K562 (cell line): Measurements from ENCODE around the gene MAB21L1. TPM values are rescaled to one million over a fixed set of nuclear protein-coding genes. Genes with fewer than 3 reads are reported as not detected.

Experiments used
- ATAC-seq: fragments of 200-7000 bp; cut with Tn5 transposase; 3 replicates; pipeline ENCODE4 v1.9.1; 2020; ENCODE audit warnings: moderate library complexity
- BruUV-seq: library from RNA; stranded (reverse); fragments of 400-500 nt; replicated peaks from 2 replicates; lab custom pipeline; 2021; lab: Mats Ljungman, UMichigan
- CTCF ChIA-PET: fragments of 300-600 bp; formaldehyde crosslinking; extraction: SDS; loops from one replicate; lab custom pipeline; 2021; ENCODE audit warnings: low intra/inter-chr PET ratio; lab: Yijun Ruan, JAX
- POLR2A ChIA-PET: fragments of 300-600, 350-650 bp; sonication (Branson Sonifier 250); formaldehyde crosslinking; extraction: SDS; loops from one replicate; lab custom pipeline; 2021; ENCODE audit warnings: antibody characterized with exemption, inconsistent platforms; lab: Yijun Ruan, JAX
- DNase-seq, 4 experiments: peaks; one replicate each; pipeline versions ENCODE4 v3.0.0 to v3.0.0-alpha.2; 2011 to 2018; ENCODE audit warnings: low spot score in 3 of 4, mixed read lengths in 3 of 4; ENCODE audit errors: extremely low read depth in 1 of 4
- FAIRE-seq: peaks from 2 replicates; lab custom pipeline; 2011; peaks lifted over from hg19 to GRCh38; lab: Jason Lieb, UNC
- H2AFZ ChIP-seq: 2 replicates; pipeline ENCODE4 v1.6.0; 2011; ENCODE audit warnings: low read depth, low read length, control low read depth, inconsistent platforms
- H3K27ac ChIP-seq: fragments of 200-600 bp; 3 replicates; pipeline ENCODE4 v1.8.0; 2011; ENCODE audit warnings: low read depth, mild to moderate bottlenecking, control low read depth, inconsistent platforms, low read length, moderate library complexity, mixed read lengths; ENCODE audit errors: extremely low read depth
- H3K27me3 ChIP-seq, 2 experiments: fragments of 300-600 bp in 1 of 2; 2 replicates in 1 of 2; 3 replicates in 1 of 2; pipeline versions ENCODE4 v1.6.0 to v1.8.0; 2011; ENCODE audit warnings: inconsistent platforms in 2 of 2, low read length in 2 of 2, mild to moderate bottlenecking in 1 of 2, mixed read lengths in 1 of 2, moderate library complexity in 1 of 2; ENCODE audit not compliant: control insufficient read depth in 2 of 2, insufficient read depth in 2 of 2
- H3K36me3 ChIP-seq: fragments of 300-600 bp; 3 replicates; pipeline ENCODE4 v1.8.0; 2011; ENCODE audit warnings: mild to moderate bottlenecking, low read length, inconsistent platforms; ENCODE audit not compliant: control insufficient read depth, insufficient read depth
- H3K4me1 ChIP-seq, 2 experiments: fragments of 200-600 bp in 1 of 2; replicated peaks in 1 of 2; 2 replicates in 1 of 2; 3 replicates in 1 of 2; pipeline versions ENCODE4 v1.5.1 to v1.8.0; 2011; ENCODE audit warnings: inconsistent platforms in 2 of 2, low read length in 2 of 2, mild to moderate bottlenecking in 1 of 2, mixed read lengths in 1 of 2, moderate library complexity in 1 of 2; ENCODE audit not compliant: control insufficient read depth in 2 of 2, insufficient read depth in 2 of 2
- H3K4me2 ChIP-seq: 2 replicates; pipeline ENCODE4 v1.6.1; 2011; ENCODE audit warnings: low read length, control low read depth, inconsistent platforms, mixed read lengths; ENCODE audit not compliant: insufficient read depth
- H3K4me3 ChIP-seq: fragments of 200-600 bp; sonication (generic), shearing (Covaris generic); 2 replicates; pipeline ENCODE4 v1.5.1; 2016; ENCODE audit warnings: control low read depth, inconsistent platforms
- H3K79me2 ChIP-seq: fragments of 200-600 bp; 3 replicates; pipeline ENCODE4 v1.8.0; 2011; ENCODE audit warnings: low read length, inconsistent platforms; ENCODE audit not compliant: control insufficient read depth, insufficient read depth
- H3K9ac ChIP-seq, 2 experiments: 2 replicates each; pipeline versions ENCODE4 v1.6.0 to v1.6.1; 2011; ENCODE audit warnings: low read depth in 2 of 2, low read length in 2 of 2, control low read depth in 1 of 2, inconsistent platforms in 1 of 2, mild to moderate bottlenecking in 1 of 2, mixed read lengths in 1 of 2; ENCODE audit not compliant: insufficient read depth in 1 of 2
- H3K9me1 ChIP-seq: one replicate; pipeline ENCODE4 v1.6.0; 2011; ENCODE audit warnings: inconsistent platforms, mild to moderate bottlenecking, low read length, moderate library complexity; ENCODE audit not compliant: control insufficient read depth, insufficient read depth
- H3K9me3 ChIP-seq: replicated peaks from 2 replicates; pipeline ENCODE4 v1.5.1; 2011; ENCODE audit warnings: low read depth, low read length, inconsistent platforms; ENCODE audit not compliant: control insufficient read depth, insufficient read depth
- H4K20me1 ChIP-seq: replicated peaks from 2 replicates; pipeline ENCODE4 v1.6.1; 2011; ENCODE audit warnings: low read length, inconsistent platforms, mixed read lengths; ENCODE audit not compliant: control insufficient read depth, insufficient read depth
- CBFA2T3 ChIP-seq: fragments of 450-650 bp; IDR thresholded peaks from 2 replicates; pipeline ENCODE4 v1.6.1; 2017
- CBX5 ChIP-seq: IDR thresholded peaks from 2 replicates; pipeline ENCODE4 v1.6.1; 2014; ENCODE audit warnings: low read depth, borderline replicate concordance
- E2F6 ChIP-seq, 2 experiments: IDR thresholded peaks; 2 replicates each; pipeline ENCODE4 v1.6.1; 2011; ENCODE audit warnings: borderline replicate concordance in 1 of 2, control low read depth in 1 of 2, low read depth in 1 of 2, low read length in 1 of 2, mild to moderate bottlenecking in 1 of 2, mixed read lengths in 1 of 2, moderate library complexity in 1 of 2; ENCODE audit not compliant: insufficient read depth in 1 of 2, insufficient read length in 1 of 2, poor library complexity in 1 of 2, severe bottlenecking in 1 of 2; ENCODE audit errors: extremely low read depth in 1 of 2
- ELF1 ChIP-seq: fragments of 200-800 bp; sonication (Bioruptor generic); IDR thresholded peaks from 2 replicates; pipeline ENCODE4 v1.6.1; 2016; ENCODE audit warnings: missing genetic modification characterization, missing compliant biosample characterization
- JUNB ChIP-seq: fragments of 450-650 bp; formaldehyde crosslinking; conservative IDR thresholded peaks from 2 replicates; pipeline ENCODE4 v1.4.0; 2020; ENCODE audit warnings: mild to moderate bottlenecking
- NFE2 ChIP-seq: IDR thresholded peaks from 2 replicates; pipeline ENCODE4 v1.6.1; 2014; ENCODE audit warnings: antibody characterized with exemption, low read depth
- NFRKB ChIP-seq: fragments of 450-650 bp; IDR thresholded peaks from 2 replicates; pipeline ENCODE4 v1.6.1; 2016; ENCODE audit warnings: low read depth
- PREB ChIP-seq: sonication (generic); formaldehyde crosslinking; IDR thresholded peaks from 2 replicates; pipeline ENCODE4 v1.8.1; 2023; ENCODE audit warnings: mild to moderate bottlenecking, missing genetic modification reagents
- TCF7L2 ChIP-seq: fragments of 150-350 bp; IDR thresholded peaks from 2 replicates; pipeline ENCODE4 v1.6.1; 2016; ENCODE audit warnings: low read depth, mild to moderate bottlenecking, low read length, moderate library complexity
- TEAD4 ChIP-seq, 2 experiments: sonication (generic) in 1 of 2; formaldehyde crosslinking in 1 of 2; IDR thresholded peaks; 2 replicates each; pipeline versions ENCODE4 v1.6.1 to v1.8.0; 2012 to 2022; ENCODE audit warnings: borderline replicate concordance in 1 of 2, inconsistent platforms in 1 of 2, low read length in 1 of 2, mild to moderate bottlenecking in 1 of 2, missing genetic modification reagents in 1 of 2
- ZBTB17 ChIP-seq: fragments of 450-650 bp; formaldehyde crosslinking; IDR thresholded peaks from 2 replicates; pipeline ENCODE4 v1.4.0; 2020; ENCODE audit warnings: mild to moderate bottlenecking
- ZKSCAN1 ChIP-seq: fragments of 150-350 bp; IDR thresholded peaks from 2 replicates; pipeline ENCODE4 v1.6.1; 2016; ENCODE audit warnings: low read depth, low read length
- ZNF134 ChIP-seq: fragments of 250-450 bp; sonication (Bioruptor Pico); conservative IDR thresholded peaks from 2 replicates; pipeline ENCODE4 v1.4.0; 2020
- ZNF311 ChIP-seq: fragments of 250-450 bp; sonication (Bioruptor Pico); IDR thresholded peaks from 2 replicates; pipeline ENCODE4 v1.4.0; 2020; ENCODE audit warnings: mild to moderate bottlenecking, moderate library complexity
- WGBS: fragments of 100-300 bp; shearing (Covaris generic); methylation state at CpG from one replicate; pipeline ENCODE4 v1.1.6; 2016; ENCODE audit warnings: low coverage, mixed read lengths; ENCODE audit not compliant: insufficient coverage; ENCODE audit errors: missing lambda C conversion rate; 5-methylcytosine and 5-hydroxymethylcytosine counted together
- in situ Hi-C: fragments of 300-500 bp; cut with MboI; formaldehyde crosslinking; loops from 4 replicates; pipeline ENCODE4 v1.15.0; 2018; ENCODE audit warnings: inconsistent platforms, mixed read lengths
- intact Hi-C: fragments of 100-400 bp; cut with micrococcal nuclease; formaldehyde crosslinking; loops from 2 replicates; pipeline ENCODE4 v1.14.2; 2022
- polyA plus RNA-seq, 8 experiments: library from polyadenylated mRNA; depleted of rRNA in 4 of 8; stranded (reverse) in 5 of 8; unstranded in 3 of 8; fragments of >200 nt; fragmentation: Nextera tagmentation in 2 of 8; fragmentation: Illumina TruSeq in 1 of 8; extraction: Ambion mirVana in 2 of 8; extraction: Trizol in 1 of 8; gene quantifications; 2 replicates each; pipeline versions ENCODE4 v1.2.1 to v1.2.3, GENCODE V29; 2011 to 2014; ENCODE audit warnings: inconsistent platforms in 1 of 8, missing spikeins in 1 of 8
- total RNA-seq, 7 experiments: library from RNA; depleted of rRNA in 6 of 7; stranded (reverse); fragments of >200 nt in 6 of 7; fragmentation: Illumina TruSeq in 2 of 7; extraction: Trizol in 2 of 7; gene quantifications; 2 replicates each; pipeline versions ENCODE4 v1.2.1 to v1.2.3, GENCODE V29; 2011 to 2021; ENCODE audit warnings: low replicate concordance in 1 of 7

MAB21L1 gene
- total and polyA plus RNA-seq, 9 of the 15 experiments (the other 6 are each of a cell fraction or from before 2014, with no cell fraction given), result not detected

- TF ChIP-seq PREB (CRISPR knock-in tag) (no peak), NFE2 (no peak), CBFA2T3 (no peak), TEAD4 (IDR thresholded peaks at IDR 0.05; ENCODE audit: low read length) (no peak), TEAD4 (CRISPR knock-in tag; IDR thresholded peaks at IDR 0.05; ENCODE audit: borderline replicate concordance) (no peak), CBX5 (no peak), TCF7L2 (no peak)
Observed at GRCh38 chr13:35469806-35470525, 6.5 kb downstream of the MAB21L1 start (continued).

DNA sequence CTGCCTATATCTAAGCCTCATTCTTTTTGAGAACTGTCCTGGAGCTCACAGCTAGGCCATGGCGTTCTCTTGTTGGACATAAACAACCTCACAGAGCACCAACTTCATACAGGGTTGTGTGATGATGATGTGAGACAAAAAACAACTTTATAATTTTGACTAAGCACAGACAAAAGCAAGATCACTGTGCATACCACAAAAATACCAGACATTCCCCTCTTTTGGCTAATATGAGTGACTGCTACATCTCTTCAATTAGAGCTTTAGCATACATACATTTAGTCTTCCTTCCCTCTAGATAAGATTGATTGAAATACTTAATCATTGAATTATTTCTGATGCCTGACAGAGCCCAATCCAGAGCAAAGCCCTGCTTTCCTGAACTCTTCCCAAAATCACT is 8.3 kb downstream of the MAB21L1 start:
- Histone ChIP-seq H3K79me2 (no peaks in the 10 kb centered on the region), H2AFZ (no peak overlapping the region), H4K20me1 (no peaks in the 10 kb centered on the region), H3K9me3 (no peaks in the 10 kb centered on the region), H3K36me3 (no peaks in the 10 kb centered on the region), H3K27me3 (no peaks in the 10 kb centered on the region), H3K9ac (no peak overlapping the region), H3K4me1 (no peaks in the 10 kb centered on the region), H3K4me3 (no peak overlapping the region), H3K27ac (no peak overlapping the region), H3K4me2 (no peak overlapping the region), H3K9me1 (no peaks in the 10 kb centered on the region)
- intact Hi-C loops, result no loop called here
- DNase-seq, result no peak
- ChIA-PET CTCF (no interaction called here), POLR2A (no interaction called here)
- FAIRE-seq, result no peak
- in situ Hi-C loops, result no loop called here
- no TSS peak for BruUV-seq
- no peak for ATAC-seq
- 0% methylated on average over 1 of the region's 1 CpG for WGBS
- no peak for TF ChIP-seq ZNF134 (CRISPR knock-in tag)
- TF ChIP-seq NFRKB, result no peak
- TF ChIP-seq PREB (CRISPR knock-in tag), result no peak
- no peak for TF ChIP-seq E2F6 (IDR thresholded peaks at IDR 0.05; ENCODE audit: borderline replicate concordance in 1 of 2, extremely low read depth in 1 of 2, insufficient read depth in 1 of 2, insufficient read length in 1 of 2, low read depth in 1 of 2, low read length in 1 of 2, poor library complexity in 1 of 2, severe bottlenecking in 1 of 2)
- no peak for TF ChIP-seq ZKSCAN1
- TF ChIP-seq ZBTB17 (CRISPR knock-in tag), result no peak
- TF ChIP-seq JUNB, result no peak
- TF ChIP-seq ELF1 (tag), result no peak
- TF ChIP-seq ZNF311 (CRISPR knock-in tag), result no peak
